NB4 (cell line): ENCODE data around the gene FGF14.

Source experiments
- TF ChIP-seq, protein P1 (sequence below): IDR thresholded peaks from one replicate; pipeline ENCODE4 v1.5.1; 2012; ENCODE audit warnings: low read depth, low read length
- TF ChIP-seq, protein P2 (sequence below): IDR thresholded peaks from 2 replicates; pipeline ENCODE4 v1.6.1; 2011; ENCODE audit warnings: low read depth, low read length

DNA sequence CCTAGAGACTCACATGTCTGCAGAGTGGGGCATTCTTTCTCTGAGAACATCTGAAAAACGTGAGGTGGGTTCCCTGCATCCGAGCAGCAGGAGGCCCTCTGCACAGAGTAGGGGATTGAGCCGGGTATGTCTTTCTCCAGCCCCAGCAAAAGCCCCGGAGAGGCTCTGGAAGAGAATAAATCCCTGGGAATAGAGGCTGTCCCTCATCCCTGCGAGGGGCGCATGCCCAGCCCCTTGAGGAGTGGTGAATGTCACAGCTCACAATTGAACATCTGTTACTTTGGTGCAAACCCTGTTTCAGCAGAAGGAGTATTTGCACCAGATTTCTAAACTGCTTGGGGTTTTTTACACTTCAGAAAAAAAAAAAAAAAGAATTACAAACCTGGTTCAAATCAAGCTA lies 164.6 kb downstream of the FGF14 start:
- TF ChIP-seq, protein P1, sequence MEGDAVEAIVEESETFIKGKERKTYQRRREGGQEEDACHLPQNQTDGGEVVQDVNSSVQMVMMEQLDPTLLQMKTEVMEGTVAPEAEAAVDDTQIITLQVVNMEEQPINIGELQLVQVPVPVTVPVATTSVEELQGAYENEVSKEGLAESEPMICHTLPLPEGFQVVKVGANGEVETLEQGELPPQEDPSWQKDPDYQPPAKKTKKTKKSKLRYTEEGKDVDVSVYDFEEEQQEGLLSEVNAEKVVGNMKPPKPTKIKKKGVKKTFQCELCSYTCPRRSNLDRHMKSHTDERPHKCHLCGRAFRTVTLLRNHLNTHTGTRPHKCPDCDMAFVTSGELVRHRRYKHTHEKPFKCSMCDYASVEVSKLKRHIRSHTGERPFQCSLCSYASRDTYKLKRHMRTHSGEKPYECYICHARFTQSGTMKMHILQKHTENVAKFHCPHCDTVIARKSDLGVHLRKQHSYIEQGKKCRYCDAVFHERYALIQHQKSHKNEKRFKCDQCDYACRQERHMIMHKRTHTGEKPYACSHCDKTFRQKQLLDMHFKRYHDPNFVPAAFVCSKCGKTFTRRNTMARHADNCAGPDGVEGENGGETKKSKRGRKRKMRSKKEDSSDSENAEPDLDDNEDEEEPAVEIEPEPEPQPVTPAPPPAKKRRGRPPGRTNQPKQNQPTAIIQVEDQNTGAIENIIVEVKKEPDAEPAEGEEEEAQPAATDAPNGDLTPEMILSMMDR = no peak
- TF ChIP-seq, protein P2, sequence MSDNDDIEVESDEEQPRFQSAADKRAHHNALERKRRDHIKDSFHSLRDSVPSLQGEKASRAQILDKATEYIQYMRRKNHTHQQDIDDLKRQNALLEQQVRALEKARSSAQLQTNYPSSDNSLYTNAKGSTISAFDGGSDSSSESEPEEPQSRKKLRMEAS = no peak
